ENCODE results near the gene C1QTNF4. TPM values are rescaled to one million over a fixed set of nuclear protein-coding genes. Genes with fewer than 3 reads are reported as not detected.

C1QTNF4 gene
- total RNA-seq, 2 experiments from 2014 or later, result 0.25 to 0.68 TPM

Other genes starting within 250 kb of the C1QTNF4 start
- gene MYBPC3, start 241.7 kb downstream of the C1QTNF4 start, total RNA-seq, result not detected
- gene SPI1, start 215.9 kb downstream of the C1QTNF4 start, total RNA-seq, result not detected
- gene SLC39A13, start 185.8 kb downstream of the C1QTNF4 start, total RNA-seq, result 10 to 100 TPM; 23.6 to 24.2 TPM
- 100 to 1,000 TPM; 111 to 112 TPM for gene PSMC3, start 168.0 kb downstream of the C1QTNF4 start, total RNA-seq
- under 1 TPM; 0.30 to 0.65 TPM for gene RAPSN, start 145.3 kb downstream of the C1QTNF4 start, total RNA-seq
- gene CELF1, start 41.3 kb downstream of the C1QTNF4 start, total RNA-seq, result 100 to 1,000 TPM; 104 to 105 TPM
- gene PTPMT1, start 28.8 kb downstream of the C1QTNF4 start, total RNA-seq, result 10 to 100 TPM; 42.3 to 45.2 TPM
- gene KBTBD4, start 15.4 kb downstream of the C1QTNF4 start, total RNA-seq, result 10 to 100 TPM; 18.1 to 18.2 TPM
- 10 to 100 TPM; 95.6 to 99.9 TPM for gene NDUFS3, start 15.3 kb downstream of the C1QTNF4 start, total RNA-seq
- gene FAM180B, start 7.7 kb downstream of the C1QTNF4 start, total RNA-seq, result under 1 TPM in 1 of 2 experiments, not detected in 1; 0.15 TPM
- 10 to 100 TPM; 87.8 to 91.7 TPM for gene MTCH2, start 48.1 kb upstream of the C1QTNF4 start, total RNA-seq
- gene AGBL2, start 121.0 kb upstream of the C1QTNF4 start, total RNA-seq, result 1 to 10 TPM; 5.9 to 7.7 TPM
- gene FNBP4, start 172.9 kb upstream of the C1QTNF4 start, total RNA-seq, result 100 to 1,000 TPM; 123 to 136 TPM